Hippocampal formation (tissue), 2 donors: ENCODE data around the gene STARD3.

ENCODE experiments used
- DNase-seq, 2 donors: peaks; one replicate each; lab custom pipeline; 2025; lab: John Stamatoyannopoulos, UW

Gene STARD3

GRCh38 chr17:39621523-39622379 is 15.2 kb upstream of the STARD3 start:
- peak; percentile 78 to 80 for DNase-seq

GRCh38 chr17:39622380-39623006 is 14.5 kb upstream of the STARD3 start:
- DNase-seq, result no peak

DNA sequence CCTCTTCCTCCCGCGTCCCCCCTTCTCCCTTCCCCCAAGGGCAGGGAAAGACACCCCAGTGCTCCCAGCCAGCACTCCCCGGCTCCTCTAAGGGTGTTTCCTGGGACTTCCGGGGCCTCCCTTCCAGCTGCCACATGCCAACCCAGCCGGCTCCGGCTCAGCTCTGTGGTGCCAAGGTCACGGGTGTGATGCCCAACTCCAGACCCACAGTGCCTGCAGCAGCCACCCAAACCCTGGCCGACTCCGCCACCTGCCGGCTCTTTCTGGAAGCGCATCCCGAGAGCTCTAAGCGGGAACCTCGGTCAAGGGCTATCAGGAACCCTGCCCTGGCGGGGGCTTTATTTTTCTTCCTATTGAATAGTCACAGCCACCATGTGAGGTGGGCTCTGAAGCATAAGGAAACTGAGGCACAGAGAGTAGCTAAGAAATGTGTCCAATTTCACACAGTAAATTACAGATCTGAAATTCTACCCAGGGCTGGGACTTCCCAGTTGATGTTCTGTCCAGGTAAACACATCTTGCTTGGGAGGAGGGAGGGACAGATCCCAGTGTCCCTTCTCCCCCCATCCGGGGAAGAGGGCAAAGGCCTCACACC is 13.5 kb upstream of the STARD3 start:
- DNase-seq, result peak; percentile 51 to 80

GRCh38 chr17:39624313-39624712 is 12.6 kb upstream of the STARD3 start:
- no peak for DNase-seq

- no peak for DNase-seq
These were observed 11.7 kb upstream of the STARD3 start for GRCh38 chr17:39625198-39625785.

DNA sequence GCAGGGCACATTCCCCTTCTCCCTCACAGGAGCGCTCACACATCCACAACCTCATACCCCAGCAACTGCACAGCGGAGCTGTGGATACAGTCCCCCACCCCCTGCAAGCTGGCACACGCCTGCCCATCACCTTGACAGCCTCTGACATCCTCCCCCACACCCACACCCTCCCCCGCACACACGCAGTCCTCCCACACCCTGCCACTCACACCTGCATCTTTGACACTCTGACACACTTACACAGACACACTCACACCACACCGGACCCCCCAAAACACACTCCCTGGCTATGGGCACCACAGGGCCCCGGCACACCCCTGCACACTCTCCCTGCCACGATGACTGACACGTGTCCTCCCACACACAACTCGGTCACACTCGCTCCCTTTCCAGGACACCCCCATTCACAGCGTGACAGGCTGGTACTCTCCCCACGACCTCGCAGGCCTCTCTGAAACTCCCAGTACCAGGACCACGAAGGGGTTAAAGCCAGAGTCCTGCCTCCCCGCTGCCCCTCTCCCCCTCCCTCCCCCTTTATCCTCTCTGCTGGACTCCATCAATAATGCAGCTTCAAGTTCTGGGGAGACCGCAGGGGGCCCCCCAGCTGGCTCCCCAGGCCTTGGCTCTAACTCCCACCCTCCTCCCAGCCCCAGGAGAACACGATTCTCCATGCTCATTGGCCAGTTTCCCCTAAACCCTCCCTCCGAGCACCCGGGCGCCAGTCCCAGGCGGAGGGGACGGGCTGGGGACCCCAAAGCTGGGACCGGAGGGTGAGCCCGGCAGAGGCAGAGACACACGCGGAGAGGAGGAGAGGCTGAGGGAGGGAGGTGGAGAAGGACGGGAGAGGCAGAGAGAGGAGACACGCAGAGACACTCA is 10.5 kb upstream of the STARD3 start, which contains the start of gene PPP1R1B:
TSS of gene PPP1R1B (plus strand) at position 782 of the 876 bp plus-strand sequence. CDS start 441 bp downstream, outside the sequence.
- DNase-seq, result peak in 1 of 2 donors; percentile 32

DNA sequence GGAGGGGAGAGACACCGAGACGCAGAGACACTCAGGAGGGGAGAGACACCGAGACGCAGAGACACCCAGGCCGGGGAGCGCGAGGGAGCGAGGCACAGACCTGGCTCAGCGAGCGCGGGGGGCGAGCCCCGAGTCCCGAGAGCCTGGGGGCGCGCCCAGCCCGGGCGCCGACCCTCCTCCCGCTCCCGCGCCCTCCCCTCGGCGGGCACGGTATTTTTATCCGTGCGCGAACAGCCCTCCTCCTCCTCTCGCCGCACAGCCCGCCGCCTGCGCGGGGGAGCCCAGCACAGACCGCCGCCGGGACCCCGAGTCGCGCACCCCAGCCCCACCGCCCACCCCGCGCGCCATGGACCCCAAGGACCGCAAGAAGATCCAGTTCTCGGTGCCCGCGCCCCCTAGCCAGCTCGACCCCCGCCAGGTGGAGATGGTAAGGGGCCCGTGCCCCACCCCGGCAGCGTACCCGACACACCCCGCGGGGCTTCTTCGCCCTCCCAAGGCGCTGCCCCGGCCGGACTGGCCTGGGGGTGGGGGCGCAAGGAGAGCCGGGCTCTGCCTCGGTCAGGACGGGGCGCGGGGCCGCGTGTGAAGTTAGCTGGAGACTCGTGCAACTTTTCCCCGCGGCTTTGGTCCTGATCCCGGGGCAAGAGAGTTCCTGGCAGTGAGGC is 9.8 kb upstream of the STARD3 start:
- DNase-seq, result no peak

DNA sequence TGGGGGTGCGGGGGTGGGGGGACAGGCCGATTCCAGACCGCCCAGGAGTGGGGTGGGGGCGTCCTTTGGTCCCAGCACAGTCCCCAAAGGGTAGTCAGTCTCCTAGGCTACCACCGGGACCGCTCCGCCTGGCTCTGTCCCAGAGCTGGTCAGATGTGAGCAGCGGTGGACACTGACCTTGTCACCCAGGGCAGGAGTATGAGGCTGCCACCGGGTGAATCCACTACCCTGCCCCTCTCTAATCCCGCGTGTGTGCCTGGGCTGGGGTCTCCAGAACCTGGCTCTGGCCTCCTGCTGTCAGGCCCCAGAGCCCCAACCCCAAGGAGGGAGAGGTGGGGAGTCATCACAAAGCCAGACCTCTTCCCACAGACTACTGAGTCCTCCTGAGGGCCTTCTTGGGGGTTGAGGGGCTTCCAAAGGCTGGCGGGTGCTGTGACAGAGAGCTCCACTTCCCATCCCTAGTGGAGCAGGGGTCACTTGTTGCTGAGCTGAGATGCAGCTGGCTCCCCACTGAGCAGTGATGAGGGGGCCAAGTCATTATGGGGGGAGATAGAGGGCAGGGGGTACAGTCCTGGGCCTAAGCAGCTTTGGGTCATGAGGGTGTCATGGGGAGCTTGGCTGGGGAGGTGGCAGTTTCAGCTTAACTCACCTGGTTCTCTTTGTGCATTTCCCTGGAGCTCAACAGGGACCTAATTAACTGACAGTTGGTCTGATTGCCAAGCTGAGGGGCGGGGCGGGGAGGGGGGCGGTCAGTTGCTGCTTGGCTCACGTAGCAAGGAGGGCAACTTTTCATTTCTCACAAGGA is 9.0 kb upstream of the STARD3 start:
- no peak for DNase-seq

DNA sequence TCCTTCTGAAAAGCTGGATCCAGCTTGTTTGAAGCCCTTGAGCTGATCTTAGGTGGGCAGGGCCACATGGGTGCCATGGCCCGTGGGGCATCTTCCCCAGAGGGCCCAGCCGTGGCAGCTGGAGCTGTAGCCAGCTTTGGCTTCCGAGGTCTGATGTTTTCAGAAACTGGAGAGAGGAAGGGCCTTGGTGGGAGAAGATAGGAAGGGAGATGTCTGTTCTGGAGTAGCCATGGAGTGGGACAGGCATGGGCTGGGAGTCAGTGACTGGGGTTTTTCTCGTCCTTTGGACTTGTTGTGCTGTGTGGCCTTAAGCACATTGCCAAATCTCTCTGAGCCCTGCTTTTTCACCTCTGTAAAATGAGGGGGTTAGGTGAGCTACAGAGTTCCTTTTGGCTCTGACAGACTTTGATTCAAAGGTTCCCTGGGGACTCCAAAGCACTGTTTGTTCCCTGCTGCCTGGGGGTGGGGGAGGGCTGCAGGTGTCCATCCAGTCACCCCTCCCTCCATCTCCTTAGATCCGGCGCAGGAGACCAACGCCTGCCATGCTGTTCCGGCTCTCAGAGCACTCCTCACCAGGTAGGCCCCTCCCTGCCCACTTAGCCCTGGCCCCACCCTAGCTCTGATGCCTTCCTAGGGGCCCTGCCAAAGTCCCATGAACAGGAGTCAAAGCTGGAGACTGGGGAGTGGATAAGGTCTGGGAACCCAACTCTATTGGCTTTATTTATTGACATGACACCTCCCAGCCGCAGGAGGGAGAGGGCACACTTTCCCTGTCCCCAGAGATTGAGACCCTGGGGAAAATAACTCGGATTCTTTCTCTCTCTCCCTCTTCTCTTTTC is 8.1 kb upstream of the STARD3 start:
- DNase-seq, result no peak

GRCh38 chr17:39629494-39629880 is 7.5 kb upstream of the STARD3 start:
- no peak for DNase-seq

DNA sequence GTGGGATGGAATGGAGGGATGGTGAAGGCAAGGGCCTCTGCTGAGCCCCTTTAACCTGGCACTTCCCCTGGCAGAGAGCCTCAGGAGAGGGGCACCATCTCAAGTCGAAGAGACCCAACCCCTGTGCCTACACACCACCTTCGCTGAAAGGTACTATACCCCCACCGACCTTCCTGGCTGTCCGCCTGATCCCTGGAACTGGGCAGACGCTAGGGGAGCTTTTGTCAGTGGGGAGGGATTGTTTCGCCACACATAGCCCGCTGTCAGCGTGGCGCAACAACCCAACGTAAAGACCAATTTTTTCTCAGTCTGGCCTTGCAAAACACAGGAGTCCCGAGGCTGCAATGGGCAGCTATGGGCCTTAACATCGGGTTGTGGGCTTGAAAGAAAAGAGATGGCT is 7.0 kb upstream of the STARD3 start:
- DNase-seq, result no peak

DNA sequence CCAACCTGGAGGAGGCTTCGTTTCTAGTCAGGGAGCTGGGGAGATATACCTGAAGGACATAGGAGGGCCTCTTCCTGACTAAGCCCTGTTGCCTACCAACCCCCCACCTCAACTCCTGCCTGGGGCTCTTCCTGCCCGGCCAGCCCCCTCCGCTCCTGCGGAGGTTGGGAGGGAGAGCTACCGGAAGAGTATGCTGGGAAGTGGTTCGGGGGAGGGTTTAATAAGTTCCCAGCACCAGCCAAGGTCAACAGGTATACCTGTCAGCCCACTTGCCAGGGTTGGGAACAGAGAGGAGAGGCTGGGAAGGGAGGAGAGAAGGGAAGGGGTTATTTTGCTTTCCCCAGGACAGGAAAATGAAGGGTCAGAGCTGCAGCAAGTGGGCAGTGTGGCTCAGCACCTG is 5.5 kb upstream of the STARD3 start:
- no peak for DNase-seq

- peak; percentile 64 to 74 for DNase-seq
These were observed 4.6 kb upstream of the STARD3 start for GRCh38 chr17:39632153-39632941.

GRCh38 chr17:39633570-39634183 is 3.3 kb upstream of the STARD3 start:
- DNase-seq, result no peak

DNA sequence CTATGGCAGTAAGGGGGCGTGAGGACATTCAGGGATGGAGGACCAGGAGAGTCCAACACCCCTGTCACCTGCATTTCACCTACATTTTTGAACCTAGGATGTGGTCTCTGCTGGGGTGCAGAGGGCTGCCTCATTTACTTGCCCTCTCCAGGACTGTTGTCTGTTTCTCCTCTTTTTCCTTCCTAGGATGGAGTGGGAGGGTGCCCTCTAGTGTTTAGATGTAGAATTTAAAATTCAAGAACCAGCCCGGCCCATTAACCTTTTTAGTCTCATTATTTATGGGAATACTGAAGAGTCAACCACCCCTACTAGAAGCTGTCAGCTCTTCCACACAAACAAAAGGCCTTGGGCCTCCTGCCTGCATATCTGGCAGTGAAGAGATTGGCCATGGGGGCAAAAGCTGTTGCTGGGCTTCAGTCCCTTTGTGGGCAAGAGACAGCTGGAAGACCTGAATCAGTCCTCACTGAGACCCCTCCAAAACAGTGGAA is 2.5 kb upstream of the STARD3 start:
- DNase-seq, result peak; percentile 20 to 71

GRCh38 chr17:39635614-39636176 is 1.2 kb upstream of the STARD3 start:
- no peak for DNase-seq

GRCh38 chr17:39636587-39636926 is 387 bp upstream of the STARD3 start:
- no peak for DNase-seq

- no peak for DNase-seq
These were observed 1.4 kb downstream of the STARD3 start for GRCh38 chr17:39638317-39638716.
